ENCODE results near the gene ZFP37. TPM values are rescaled to one million over a fixed set of nuclear protein-coding genes. Genes with fewer than 3 reads are reported as not detected.

Gene ZFP37
- total RNA-seq, 1 donor = 3.3 TPM

DNA sequence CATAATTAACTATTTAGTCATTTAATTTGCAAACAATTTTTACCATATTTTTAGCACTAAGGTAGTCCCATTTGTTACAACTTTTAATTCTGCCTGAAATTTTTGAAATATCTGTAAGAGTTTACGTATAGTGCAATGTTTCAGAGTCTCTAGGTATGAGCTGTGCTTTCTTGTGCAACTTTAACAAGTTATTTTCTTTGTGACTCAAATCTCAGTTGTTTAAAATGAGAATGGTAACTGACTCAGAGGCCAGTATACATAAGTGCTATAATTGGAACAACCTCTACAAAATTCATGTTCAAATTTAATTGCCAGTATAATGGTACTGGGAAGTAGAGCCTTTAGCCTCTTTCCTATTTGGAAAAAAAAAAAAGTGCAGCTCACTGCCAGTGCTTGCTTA lies 30.3 kb downstream of the ZFP37 start:
- Histone ChIP-seq H3K4me1 (ENCODE audit: insufficient read depth, low read length) (peaks cover 4% of the 10 kb centered on the region), H4K20me1 (ENCODE audit: insufficient read depth, low read length) (no peaks in the 10 kb centered on the region), H3K4me2 (ENCODE audit: insufficient read depth, low read length) (no peak overlapping the region), H3K27ac (ENCODE audit: low read depth, low read length) (no peak overlapping the region), H2AFZ (ENCODE audit: low read length) (no peak overlapping the region), H3K27me3 (ENCODE audit: insufficient read depth, low read length) (no peaks in the 10 kb centered on the region), H3K9me3 (ENCODE audit: low read depth, low read length) (peaks cover 5% of the 10 kb centered on the region), H3K4me3 (ENCODE audit: insufficient read depth, low read length) (no peak overlapping the region), H3K79me2 (ENCODE audit: insufficient read depth, low read length) (no peaks in the 10 kb centered on the region), H3K36me3 (ENCODE audit: insufficient read depth, low read length) (no peaks in the 10 kb centered on the region)
- DNase-seq (ENCODE audit: insufficient read length, low spot score, missing footprints) = no peak
- TF ChIP-seq, protein P1, sequence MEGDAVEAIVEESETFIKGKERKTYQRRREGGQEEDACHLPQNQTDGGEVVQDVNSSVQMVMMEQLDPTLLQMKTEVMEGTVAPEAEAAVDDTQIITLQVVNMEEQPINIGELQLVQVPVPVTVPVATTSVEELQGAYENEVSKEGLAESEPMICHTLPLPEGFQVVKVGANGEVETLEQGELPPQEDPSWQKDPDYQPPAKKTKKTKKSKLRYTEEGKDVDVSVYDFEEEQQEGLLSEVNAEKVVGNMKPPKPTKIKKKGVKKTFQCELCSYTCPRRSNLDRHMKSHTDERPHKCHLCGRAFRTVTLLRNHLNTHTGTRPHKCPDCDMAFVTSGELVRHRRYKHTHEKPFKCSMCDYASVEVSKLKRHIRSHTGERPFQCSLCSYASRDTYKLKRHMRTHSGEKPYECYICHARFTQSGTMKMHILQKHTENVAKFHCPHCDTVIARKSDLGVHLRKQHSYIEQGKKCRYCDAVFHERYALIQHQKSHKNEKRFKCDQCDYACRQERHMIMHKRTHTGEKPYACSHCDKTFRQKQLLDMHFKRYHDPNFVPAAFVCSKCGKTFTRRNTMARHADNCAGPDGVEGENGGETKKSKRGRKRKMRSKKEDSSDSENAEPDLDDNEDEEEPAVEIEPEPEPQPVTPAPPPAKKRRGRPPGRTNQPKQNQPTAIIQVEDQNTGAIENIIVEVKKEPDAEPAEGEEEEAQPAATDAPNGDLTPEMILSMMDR (IDR thresholded peaks at IDR 0.05; ENCODE audit: extremely low read depth, low read depth, low read length) = no peak

DNA sequence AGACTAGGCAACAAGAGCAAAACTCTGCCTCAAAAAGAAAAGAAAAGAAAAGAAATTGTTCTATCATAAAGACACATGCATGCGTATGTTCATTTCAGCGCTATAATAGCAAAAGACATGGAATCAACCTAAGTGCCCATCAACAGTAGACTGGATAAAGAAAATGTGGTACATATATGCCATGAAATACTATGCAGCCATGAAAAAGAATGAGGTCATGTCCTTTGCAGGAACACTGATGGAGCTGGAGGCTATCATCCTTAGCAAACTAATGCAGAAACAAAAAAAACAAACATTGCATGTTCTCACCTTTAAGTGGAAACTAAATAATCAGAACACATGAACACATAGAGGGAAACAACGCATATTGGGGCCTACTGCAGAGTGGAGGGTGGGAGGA lies 38.3 kb downstream of the ZFP37 start:
- TF ChIP-seq, protein P1 (IDR thresholded peaks at IDR 0.05; ENCODE audit: extremely low read depth, low read depth, low read length) = no peak
- no peaks in the 10 kb centered on the region for H3K27me3 ChIP-seq (ENCODE audit: insufficient read depth, low read length)

GRCh38 chr9:113012492-113012891 lies 44.0 kb downstream of the ZFP37 start:
- Histone ChIP-seq H3K27me3 (ENCODE audit: insufficient read depth, low read length) (no peaks in the 10 kb centered on the region), H3K79me2 (ENCODE audit: insufficient read depth, low read length) (no peaks in the 10 kb centered on the region), H3K4me3 (ENCODE audit: insufficient read depth, low read length) (peak overlapping the region; percentile 73), H3K4me2 (ENCODE audit: insufficient read depth, low read length) (peak overlapping the region; percentile 71), H3K4me1 (ENCODE audit: insufficient read depth, low read length) (no peaks in the 10 kb centered on the region), H3K9me3 (ENCODE audit: low read depth, low read length) (no peaks in the 10 kb centered on the region), H2AFZ (ENCODE audit: low read length) (peak overlapping the region; percentile 95), H3K27ac (ENCODE audit: low read depth, low read length) (no peak overlapping the region), H3K36me3 (ENCODE audit: insufficient read depth, low read length) (no peaks in the 10 kb centered on the region), H4K20me1 (ENCODE audit: insufficient read depth, low read length) (no peaks in the 10 kb centered on the region)
- TF ChIP-seq, protein P1 (IDR thresholded peaks at IDR 0.05; ENCODE audit: extremely low read depth, low read depth, low read length) = no peak
- DNase-seq (ENCODE audit: insufficient read length, low spot score, missing footprints) = no peak

More for the DNA sequence above, 38.3 kb downstream of the ZFP37 start:
- Histone ChIP-seq H3K36me3 (ENCODE audit: insufficient read depth, low read length) (no peaks in the 10 kb centered on the region), H2AFZ (ENCODE audit: low read length) (no peak overlapping the region), H3K4me1 (ENCODE audit: insufficient read depth, low read length) (no peaks in the 10 kb centered on the region), H3K79me2 (ENCODE audit: insufficient read depth, low read length) (no peaks in the 10 kb centered on the region), H3K9me3 (ENCODE audit: low read depth, low read length) (peaks cover 5% of the 10 kb centered on the region), H4K20me1 (ENCODE audit: insufficient read depth, low read length) (no peaks in the 10 kb centered on the region), H3K27ac (ENCODE audit: low read depth, low read length) (no peak overlapping the region), H3K4me2 (ENCODE audit: insufficient read depth, low read length) (no peak overlapping the region), H3K4me3 (ENCODE audit: insufficient read depth, low read length) (no peak overlapping the region)
- no peak for DNase-seq (ENCODE audit: insufficient read length, low spot score, missing footprints)

GRCh38 chr9:113011911-113012381 lies 44.6 kb downstream of the ZFP37 start, which contains the start of gene ZNF883:
TSS of gene ZNF883 (minus strand) at chr9:113012192.
- no peaks in the 10 kb centered on the region for H3K9me3 ChIP-seq (ENCODE audit: low read depth, low read length)
- H3K27me3 ChIP-seq (ENCODE audit: insufficient read depth, low read length) = no peaks in the 10 kb centered on the region
- DNase-seq (ENCODE audit: insufficient read length, low spot score, missing footprints) = peak; percentile 85
- peak within 1 kb of the TSS; percentile 71 for H3K4me2 ChIP-seq (ENCODE audit: insufficient read depth, low read length)
- TF ChIP-seq, protein P1 (IDR thresholded peaks at IDR 0.05; ENCODE audit: extremely low read depth, low read depth, low read length) = no peak
- H3K27ac ChIP-seq (ENCODE audit: low read depth, low read length) = no peak within 1 kb of the TSS
- no peaks in the 10 kb centered on the region for H3K4me1 ChIP-seq (ENCODE audit: insufficient read depth, low read length)
- H3K4me3 ChIP-seq (ENCODE audit: insufficient read depth, low read length) = peak within 1 kb of the TSS; percentile 73
- no peaks in the 10 kb centered on the region for H3K36me3 ChIP-seq (ENCODE audit: insufficient read depth, low read length)
- no peaks in the 10 kb centered on the region for H4K20me1 ChIP-seq (ENCODE audit: insufficient read depth, low read length)
- H3K79me2 ChIP-seq (ENCODE audit: insufficient read depth, low read length) = no peaks in the 10 kb centered on the region
- H2AFZ ChIP-seq (ENCODE audit: low read length) = peak within 1 kb of the TSS; percentile 95

Measured in osteoblast (primary cell).